Inferior parietal cortex (tissue), 1 donor: ENCODE measurements around the gene MYOZ2.

Source experiments
- DNase-seq: peaks from one replicate; pipeline ENCODE4 v3.0.0-alpha.2; 2016; ENCODE audit errors: extremely low spot score

MYOZ2 gene

GRCh38 chr4:119135721-119136121 is at the start of gene MYOZ2:
Gene MYOZ2, plus strand, starts transcription at chr4:119135832. Its CDS starts 694 bp downstream, at chr4:119136526.
- no peak for DNase-seq

- DNase-seq = no peak
These were observed 48.5 kb upstream of the MYOZ2 start for GRCh38 chr4:119087121-119087520.

GRCh38 chr4:119087656-119088055 is 48.0 kb upstream of the MYOZ2 start:
- DNase-seq = no peak

DNA sequence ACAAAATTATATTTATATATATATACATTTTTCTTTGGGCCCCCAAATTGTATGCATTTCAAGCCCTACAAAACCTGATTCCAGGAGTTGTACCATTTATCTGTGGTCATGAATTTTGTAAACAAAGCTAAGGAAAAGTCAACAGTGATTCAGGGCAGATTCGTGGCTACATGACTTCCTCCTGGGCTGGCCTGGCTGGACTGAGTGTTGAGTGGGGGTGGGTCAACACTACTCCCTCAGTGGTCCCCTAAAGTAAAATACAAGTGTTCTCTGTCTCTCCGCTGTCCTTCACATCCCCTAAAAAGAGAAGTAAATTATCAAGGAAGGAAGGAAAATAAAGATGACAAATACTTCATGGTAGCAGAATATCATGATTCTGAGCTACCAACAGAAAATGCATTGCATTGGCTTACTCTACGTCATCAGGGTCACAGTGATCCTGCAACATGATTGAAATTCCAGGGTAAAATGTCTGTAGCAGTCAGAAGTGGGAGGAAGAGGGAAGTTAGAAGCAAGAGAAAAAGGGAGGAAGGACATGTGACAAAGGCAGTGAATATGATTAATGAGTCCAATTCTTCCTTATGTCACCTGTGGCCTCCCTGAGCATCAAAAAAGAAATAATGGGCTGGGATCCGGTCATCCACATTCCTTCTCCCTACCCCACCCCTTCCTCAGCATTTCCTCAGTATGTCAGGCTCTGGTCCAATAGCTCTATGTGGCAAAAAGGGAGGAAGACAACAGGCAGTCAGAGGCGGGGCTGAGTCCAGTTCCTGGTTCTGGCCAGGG is 42.4 kb upstream of the MYOZ2 start:
- no peak for DNase-seq

DNA sequence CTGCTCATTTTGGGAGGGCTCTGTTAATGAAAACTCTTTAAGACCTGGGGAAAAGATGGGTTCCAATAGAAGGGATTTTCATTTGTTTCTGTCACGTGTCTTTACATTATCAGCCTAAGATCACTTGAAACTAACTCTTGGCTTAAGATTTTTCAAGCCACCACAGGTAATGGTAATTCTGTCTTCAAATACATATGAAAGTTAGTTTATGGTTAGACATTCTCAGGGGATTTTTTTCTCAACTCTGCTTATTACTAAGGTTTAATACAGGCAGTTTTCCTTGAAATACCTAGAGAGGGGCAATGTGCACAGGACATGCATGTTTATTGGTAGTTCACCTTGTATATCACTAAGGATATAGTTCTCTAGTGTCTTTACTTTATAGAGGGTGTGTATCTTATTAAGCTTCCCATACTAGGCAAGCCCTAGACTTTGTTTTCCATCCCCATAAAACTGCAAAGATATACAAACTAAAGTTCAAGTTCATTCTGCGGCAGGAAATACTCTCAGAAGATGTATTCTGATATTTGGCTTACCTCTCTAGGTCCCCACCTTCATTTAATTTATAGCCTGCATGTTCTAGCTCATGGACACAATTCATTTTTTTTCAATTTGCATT is 38.2 kb upstream of the MYOZ2 start:
- no peak for DNase-seq

DNA sequence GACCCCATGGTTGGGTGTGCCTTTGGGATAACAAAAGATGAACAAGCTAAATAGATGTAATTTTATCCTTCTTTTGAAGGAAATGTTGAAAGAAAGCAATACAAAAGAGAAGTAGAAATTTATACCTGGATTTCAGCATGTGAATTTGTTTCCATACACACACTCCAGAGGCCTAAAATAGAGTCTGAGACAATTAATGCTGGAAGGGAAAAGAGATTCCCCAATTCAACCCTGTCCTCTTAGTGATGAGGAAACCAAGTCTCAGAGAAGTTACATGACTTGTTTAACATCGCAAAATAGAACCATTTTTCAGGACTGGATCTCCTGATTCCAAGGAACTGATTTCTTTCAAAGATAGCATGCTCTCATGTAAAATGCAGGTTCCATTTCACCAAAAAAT is 37.3 kb upstream of the MYOZ2 start:
- no peak for DNase-seq

DNA sequence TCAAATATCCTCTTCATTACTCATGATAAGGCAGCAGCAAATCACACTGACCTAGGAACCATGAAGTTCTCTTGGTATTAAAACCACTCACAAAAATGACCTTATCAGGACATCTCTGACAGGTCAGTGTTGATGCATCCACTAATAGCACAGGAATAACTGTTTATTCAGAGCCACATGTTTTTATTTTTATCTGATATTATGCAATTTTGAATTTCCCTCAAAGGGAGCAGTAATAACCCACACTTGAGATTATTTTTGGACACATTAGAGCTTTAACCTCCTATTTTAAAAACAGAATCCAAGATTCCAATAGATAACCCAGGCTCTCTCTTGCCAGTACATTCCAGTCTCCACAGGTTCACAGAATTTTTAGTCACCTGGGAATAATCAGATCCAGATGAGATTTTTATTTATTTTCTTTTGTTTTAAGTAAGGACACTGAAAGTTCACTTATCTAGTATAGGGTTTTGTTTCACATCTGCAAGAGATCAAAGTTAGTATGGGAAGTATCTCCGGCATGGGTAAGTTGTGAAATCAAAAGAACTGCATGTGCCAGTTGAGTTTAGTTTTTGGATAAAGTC is 36.3 kb upstream of the MYOZ2 start:
- no peak for DNase-seq

GRCh38 chr4:119100655-119101054 is 35.0 kb upstream of the MYOZ2 start:
- DNase-seq = no peak

DNA sequence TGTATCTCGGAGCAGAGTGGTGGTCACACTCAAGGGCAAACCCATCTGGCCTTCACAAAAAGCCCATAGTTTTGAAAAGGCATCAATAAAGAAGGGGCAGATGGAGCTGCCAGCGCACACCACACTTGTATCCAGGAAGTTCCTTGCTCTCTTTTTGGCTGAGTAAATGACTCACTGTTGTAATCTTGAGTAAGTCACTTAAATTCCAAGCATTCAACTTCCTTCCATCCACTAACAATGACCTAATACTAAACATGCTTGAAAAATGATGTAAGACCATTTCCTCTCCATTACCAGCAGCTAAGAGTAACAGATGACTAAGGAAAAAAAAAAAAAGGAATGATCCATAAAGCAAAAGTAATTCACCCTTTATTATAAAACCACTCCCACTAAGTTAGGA is 32.4 kb upstream of the MYOZ2 start:
- DNase-seq = no peak

- DNase-seq = no peak
These were observed 30.9 kb upstream of the MYOZ2 start for GRCh38 chr4:119104644-119105273.

DNA sequence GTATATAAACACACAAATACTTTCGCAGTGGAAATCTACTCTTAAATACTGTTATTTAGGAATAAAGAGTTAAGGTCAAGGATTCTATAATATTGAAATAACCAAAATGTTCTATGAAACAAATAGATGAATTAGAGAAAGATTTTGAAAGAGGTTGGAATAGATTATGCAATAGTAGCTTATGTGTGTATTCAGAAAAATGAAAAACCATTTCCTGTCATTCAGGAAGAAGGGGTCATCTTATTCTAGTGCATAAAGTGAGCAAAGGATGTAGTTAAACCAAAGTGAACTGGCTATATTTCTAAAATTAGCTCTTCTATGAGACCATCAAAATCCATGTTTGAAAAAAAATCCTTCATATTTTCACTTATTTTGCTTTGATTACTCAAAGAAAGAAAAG is 30.0 kb upstream of the MYOZ2 start:
- no peak for DNase-seq

GRCh38 chr4:119106036-119107000 is 29.3 kb upstream of the MYOZ2 start:
- DNase-seq = no peak

- no peak for DNase-seq
These were observed 25.5 kb upstream of the MYOZ2 start for GRCh38 chr4:119110121-119110520.

GRCh38 chr4:119111296-119111695 is 24.3 kb upstream of the MYOZ2 start:
- no peak for DNase-seq

DNA sequence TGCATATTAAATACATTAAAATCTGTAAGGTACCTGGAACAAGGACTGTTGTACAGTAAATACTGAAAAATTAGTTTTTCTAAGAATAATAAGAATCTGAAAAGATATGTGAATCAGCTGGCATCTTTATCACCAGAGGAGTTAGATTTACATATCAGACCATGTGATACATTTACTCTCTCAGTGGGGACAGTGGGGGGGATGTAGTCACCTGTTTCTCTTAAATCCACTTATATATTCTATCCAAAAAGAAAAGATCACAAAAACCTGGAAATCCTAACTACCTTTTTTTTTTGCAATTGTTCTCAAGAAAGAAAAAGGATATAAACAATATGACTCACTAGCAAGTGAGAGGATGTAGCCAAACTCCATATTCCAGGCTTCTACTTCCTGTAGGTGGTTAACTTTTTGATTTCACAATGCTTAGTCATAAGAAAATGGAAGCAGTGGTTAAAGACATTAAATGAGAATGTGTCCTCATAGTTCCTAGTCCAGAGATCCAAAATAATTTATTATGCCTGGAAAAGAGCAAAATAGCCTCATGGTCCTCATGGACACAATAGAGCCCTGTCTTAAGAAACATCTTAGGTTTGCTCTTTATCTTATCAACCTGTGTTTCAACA is 22.5 kb upstream of the MYOZ2 start:
- peak; percentile 20 for DNase-seq

GRCh38 chr4:119116021-119116420 is 19.6 kb upstream of the MYOZ2 start:
- no peak for DNase-seq

DNA sequence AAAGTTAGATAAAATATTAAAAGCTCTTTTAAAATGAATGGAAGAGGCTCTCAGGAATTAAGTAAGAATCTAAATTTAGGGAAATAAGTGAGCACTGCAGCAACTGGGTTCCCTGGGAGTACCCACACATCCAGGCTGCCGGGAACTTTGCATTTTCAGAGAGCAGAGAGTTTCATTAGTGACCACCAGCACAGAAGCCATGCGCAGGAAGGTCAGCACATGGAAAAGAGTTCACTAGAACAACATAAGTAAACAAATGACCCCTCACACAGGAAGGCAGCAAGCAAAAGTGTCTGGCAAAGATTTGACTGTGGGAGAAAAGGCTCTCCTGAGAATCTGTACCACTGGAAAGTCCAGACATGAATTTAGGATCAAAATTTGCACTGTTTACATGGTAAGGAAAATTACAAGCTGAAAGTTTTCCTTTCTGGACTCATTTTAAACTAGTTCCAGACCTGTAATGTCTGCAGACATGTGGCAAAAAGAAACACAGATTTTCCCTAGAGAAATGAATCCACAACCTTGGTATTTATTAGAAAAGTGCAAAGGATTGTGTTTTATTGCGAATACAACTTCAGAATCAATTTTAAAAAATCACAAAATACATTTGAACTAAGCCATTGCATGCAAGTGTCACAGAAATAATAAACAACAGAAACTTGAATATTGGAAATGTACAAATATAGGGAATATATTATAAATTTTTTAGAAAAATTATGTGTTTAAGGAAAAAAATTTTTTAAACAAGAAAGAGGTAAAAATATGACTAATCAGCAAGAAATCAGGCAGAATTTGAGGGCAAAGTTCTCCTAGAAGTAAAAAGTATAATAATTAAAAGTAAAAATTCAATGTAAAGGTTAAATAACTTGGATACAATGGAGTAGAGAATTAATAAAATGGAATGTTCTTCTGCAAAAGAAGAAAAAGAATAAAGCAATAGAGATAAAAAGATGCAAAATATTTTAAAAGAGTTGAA is 18.4 kb upstream of the MYOZ2 start:
- DNase-seq = no peak

DNA sequence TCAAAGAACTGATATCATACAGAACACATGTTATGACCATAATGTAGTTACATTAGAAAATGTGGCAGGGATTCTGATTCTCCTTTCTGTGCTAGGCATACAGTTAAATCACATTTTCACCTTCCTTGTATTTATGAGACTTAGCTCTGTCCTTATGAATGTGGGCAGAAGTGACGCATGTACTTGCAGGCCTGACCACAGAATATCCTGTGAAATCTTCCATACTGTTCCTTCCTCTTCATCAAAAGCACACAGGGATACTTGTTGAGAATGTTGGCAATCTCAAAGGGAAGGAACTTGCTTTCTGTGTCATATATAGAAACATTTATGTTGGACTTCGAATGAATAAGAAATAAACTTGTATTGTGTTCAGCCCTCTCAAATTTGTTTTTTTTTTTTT is 17.2 kb upstream of the MYOZ2 start:
- no peak for DNase-seq

DNA sequence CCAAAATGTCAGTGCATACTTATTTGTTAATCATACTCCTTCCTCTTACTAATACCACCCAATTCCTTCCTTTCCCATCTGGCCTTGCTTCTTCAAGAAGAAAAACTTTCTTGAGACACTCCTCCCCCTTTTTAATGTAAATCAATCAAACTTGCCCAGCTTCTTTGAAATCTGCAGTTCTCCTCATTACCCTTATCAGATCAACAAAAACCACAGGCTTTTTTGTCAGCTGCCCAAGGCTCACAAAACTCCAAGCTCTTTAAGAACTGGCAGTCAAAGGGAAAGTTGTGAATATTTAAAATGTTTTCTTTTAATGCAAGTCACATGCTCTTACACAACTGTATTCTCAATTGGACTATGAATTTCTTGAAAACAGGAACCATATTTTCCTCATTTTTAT is 11.3 kb upstream of the MYOZ2 start:
- DNase-seq = no peak

DNA sequence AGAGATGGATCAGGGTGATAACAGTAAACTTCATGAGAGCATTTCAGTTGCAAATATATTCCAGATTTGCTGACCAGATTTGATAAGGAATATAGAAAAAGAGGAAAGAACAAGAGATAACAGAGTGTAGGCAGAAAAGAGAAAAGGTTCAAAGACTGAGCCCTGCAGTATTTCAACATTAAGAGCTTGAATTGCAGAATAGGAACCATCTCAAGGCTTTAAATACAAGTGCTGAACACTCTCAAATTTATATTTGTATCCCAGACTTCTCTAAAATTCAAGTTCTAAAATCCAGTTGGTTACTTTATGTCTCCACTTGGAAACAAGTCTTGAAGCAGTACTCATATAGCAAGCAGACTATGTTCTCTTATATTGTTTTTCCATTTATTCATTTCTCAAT is 9.7 kb upstream of the MYOZ2 start:
- no peak for DNase-seq
